ENCODE results near the gene NFYC. TPM values are rescaled to one million over a fixed set of nuclear protein-coding genes. Genes with fewer than 3 reads are reported as not detected.

The NFYC gene
- total RNA-seq, 1 experiment from 2014 or later: 51.0 TPM

DNA sequence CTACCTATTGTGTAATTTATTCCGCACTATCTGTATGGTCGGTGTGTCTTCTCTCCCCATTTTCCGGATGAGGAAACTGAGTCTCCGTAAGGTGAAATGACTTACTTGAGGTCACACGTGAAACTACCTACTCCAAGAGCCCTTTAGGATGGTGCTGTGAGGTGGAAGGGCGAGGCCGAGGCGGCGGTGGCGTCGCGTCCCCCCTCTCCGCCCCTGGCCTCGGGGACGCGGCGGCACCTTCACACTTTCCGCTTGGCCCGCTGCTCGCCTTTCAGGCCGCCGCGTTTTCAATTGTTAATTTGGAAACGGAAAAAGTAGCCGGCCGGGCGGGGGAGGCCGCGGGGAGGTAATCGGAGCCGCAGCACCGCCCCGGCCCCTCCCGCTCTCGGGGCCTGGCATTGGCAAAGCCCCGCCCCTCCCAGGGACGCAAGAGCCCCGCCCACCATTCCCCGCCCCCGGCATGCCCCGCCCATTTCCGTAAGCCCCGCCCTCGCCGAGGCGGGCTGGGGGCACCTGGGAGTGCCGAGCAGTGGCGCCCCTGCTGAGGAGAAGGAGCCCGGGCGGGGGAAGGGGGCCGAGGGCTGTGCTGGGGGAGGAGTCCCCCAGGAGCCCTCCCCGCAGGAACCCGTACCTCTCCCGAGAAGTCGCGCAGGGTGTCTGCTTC, 110.7 kb downstream of the NFYC start:
- peak; percentile 100 for DNase-seq
- H3K4me3 ChIP-seq (ENCODE audit: insufficient read depth, low read depth, low read length): peak overlapping the region; percentile 41
- no peaks in the 10 kb centered on the region for H3K36me3 ChIP-seq (replicated peaks; ENCODE audit: control insufficient read depth, insufficient read depth, low read length)
- H3K27me3 ChIP-seq (ENCODE audit: control insufficient read depth, insufficient read depth, low read length): peaks cover 8% of the 10 kb centered on the region; the same call in 1 of the 2 replicates

GRCh38 chr1:40802742-40803113, 111.2 kb downstream of the NFYC start:
- no peak for DNase-seq
- Histone ChIP-seq H3K27me3 (ENCODE audit: control insufficient read depth, insufficient read depth, low read length) (peaks cover 8% of the 10 kb centered on the region; the same call in 1 of the 2 replicates), H3K4me3 (ENCODE audit: insufficient read depth, low read depth, low read length) (peak overlapping the region; percentile 41), H3K36me3 (replicated peaks; ENCODE audit: control insufficient read depth, insufficient read depth, low read length) (no peaks in the 10 kb centered on the region)

DNA sequence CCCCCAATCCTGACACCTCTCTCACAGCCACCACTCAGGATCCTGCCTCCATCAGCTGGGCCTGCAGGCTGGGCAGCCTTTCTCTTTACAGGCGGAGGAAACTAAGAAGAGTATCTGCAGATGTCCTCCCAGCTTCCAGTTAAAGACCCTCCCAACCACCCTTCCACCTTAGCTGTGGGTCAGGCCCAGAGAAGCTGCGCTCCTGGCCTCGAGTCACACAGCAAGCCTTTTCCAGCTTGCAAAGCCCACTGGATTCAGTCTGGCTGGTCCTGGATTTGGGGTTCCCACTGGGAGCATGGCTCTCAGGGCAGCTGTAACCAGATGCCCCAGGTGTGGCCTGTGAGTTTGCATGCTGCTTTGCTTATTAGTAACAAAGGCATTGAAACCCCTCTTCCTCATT, 111.9 kb downstream of the NFYC start:
- no peak for DNase-seq

GRCh38 chr1:40803902-40804301, 112.4 kb downstream of the NFYC start:
- DNase-seq: no peak
- no peaks in the 10 kb centered on the region for H3K36me3 ChIP-seq (replicated peaks; ENCODE audit: control insufficient read depth, insufficient read depth, low read length)
- no peak overlapping the region for H3K4me3 ChIP-seq (ENCODE audit: insufficient read depth, low read depth, low read length)
- H3K27me3 ChIP-seq (ENCODE audit: control insufficient read depth, insufficient read depth, low read length): peaks cover 8% of the 10 kb centered on the region; the same call in 1 of the 2 replicates

More for the DNA sequence above, 111.9 kb downstream of the NFYC start:
- Histone ChIP-seq H3K27me3 (ENCODE audit: control insufficient read depth, insufficient read depth, low read length) (peaks cover 8% of the 10 kb centered on the region; the same call in 1 of the 2 replicates), H3K36me3 (replicated peaks; ENCODE audit: control insufficient read depth, insufficient read depth, low read length) (no peaks in the 10 kb centered on the region), H3K4me3 (ENCODE audit: insufficient read depth, low read depth, low read length) (no peak overlapping the region)

- DNase-seq: no peak
- Histone ChIP-seq H3K27me3 (ENCODE audit: control insufficient read depth, insufficient read depth, low read length) (peaks cover 5% of the 10 kb centered on the region; the same call in 1 of the 2 replicates), H3K36me3 (replicated peaks; ENCODE audit: control insufficient read depth, insufficient read depth, low read length) (no peaks in the 10 kb centered on the region), H3K4me3 (ENCODE audit: insufficient read depth, low read depth, low read length) (no peak overlapping the region)
Observed at GRCh38 chr1:40806240-40806639, 114.7 kb downstream of the NFYC start.

DNA sequence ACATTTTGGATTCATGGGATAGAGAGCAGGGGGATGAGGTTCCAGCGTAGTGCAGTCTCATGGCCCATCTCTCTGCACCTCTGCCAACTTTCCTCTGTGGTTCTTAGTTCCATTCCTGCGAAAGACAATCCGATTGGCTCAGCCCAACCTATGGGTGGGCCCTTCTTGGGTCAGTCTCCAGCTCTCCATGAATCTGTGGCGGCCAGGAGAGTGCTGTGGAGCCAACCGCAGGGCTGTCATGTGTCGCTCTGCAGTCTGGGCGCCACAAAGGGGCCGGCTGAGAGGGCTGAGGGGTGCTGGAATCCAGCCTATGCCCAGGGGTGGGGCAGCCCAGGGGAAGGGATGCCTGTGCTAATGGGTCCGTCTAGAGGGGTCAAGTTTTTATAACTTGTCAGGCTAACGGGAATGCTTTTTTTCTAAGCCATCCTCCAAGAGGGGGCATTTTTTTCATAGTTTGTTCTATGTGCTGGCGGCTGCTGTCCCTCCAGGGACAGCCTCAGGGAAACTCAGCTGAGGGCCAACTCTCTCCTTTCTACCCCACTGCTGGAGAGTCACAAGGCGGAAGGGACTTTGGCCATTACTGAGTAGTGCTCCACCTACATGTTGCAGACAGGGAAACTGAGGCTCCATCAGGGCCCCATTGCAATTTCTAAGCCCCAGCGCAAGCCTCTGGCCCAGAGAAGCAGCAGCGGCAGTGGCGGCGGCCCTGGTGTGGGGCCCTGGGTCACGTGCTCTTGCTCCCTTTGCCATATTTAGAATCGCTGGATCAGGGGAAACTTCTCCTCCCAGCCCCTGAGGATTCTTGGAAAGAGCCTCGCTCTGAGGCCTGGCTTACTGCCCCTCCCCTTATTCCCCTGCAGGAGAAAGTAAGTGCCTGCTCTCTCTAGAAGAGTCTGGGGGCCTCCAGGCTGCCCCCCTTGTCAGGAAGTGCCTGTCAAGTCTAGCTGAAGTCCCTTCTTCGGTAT, 115.5 kb downstream of the NFYC start:
- DNase-seq: no peak
- H3K36me3 ChIP-seq (replicated peaks; ENCODE audit: control insufficient read depth, insufficient read depth, low read length): no peaks in the 10 kb centered on the region
- H3K4me3 ChIP-seq (ENCODE audit: insufficient read depth, low read depth, low read length): no peak overlapping the region
- H3K27me3 ChIP-seq (ENCODE audit: control insufficient read depth, insufficient read depth, low read length): peaks cover under 1% of the 10 kb centered on the region; the same call in 1 of the 2 replicates

DNA sequence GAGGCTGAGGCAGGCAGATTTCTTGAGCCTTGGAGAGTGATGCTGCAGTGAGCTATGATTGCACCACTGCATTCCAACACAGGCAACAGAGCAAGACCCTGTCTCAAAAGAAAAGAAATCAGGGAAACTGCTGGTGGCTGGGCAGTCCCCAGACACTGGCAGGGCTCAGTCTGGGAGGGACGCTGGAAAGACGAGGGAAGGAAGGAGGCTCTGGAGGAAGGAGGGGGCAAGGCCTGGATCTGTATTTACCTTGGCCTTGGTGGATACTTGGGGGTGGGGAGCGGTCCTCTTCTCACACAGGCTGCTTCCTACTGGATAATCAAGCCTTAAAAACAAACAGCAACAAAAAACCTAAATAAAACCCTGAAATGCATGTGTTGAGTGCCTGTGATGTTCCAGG, 116.5 kb downstream of the NFYC start:
- H3K27me3 ChIP-seq (ENCODE audit: control insufficient read depth, insufficient read depth, low read length): no peaks in the 10 kb centered on the region; the same call in 1 of the 2 replicates
- no peak for DNase-seq
- no peak overlapping the region for H3K4me3 ChIP-seq (ENCODE audit: insufficient read depth, low read depth, low read length)
- H3K36me3 ChIP-seq (replicated peaks; ENCODE audit: control insufficient read depth, insufficient read depth, low read length): no peaks in the 10 kb centered on the region

- no peak for DNase-seq
- no peaks in the 10 kb centered on the region; the same call in 1 of the 2 replicates for H3K27me3 ChIP-seq (ENCODE audit: control insufficient read depth, insufficient read depth, low read length)
- H3K36me3 ChIP-seq (replicated peaks; ENCODE audit: control insufficient read depth, insufficient read depth, low read length): no peaks in the 10 kb centered on the region
- no peak overlapping the region for H3K4me3 ChIP-seq (ENCODE audit: insufficient read depth, low read depth, low read length)
Observed at GRCh38 chr1:40808444-40808843, 116.9 kb downstream of the NFYC start.

DNA sequence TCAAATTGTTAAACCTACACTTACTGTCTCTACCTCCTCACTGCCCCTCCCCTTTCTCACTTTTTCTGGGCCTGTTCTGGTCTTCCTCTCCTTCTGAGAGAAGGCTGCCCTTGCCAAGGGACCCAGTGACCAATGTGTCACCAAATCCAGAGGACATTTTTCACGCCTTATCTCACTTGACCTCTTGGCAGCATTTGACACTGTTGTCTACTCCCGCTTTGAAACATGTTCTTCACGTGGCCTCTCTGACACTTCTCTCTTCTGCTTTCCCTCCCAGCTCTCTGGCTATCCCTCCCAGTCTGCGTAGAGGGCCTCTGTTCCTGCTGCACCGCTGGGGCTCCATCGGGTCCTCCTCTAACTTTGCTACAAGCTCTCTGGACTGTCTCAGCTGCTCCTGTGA, 117.4 kb downstream of the NFYC start:
- DNase-seq: no peak
- no peak overlapping the region for H3K4me3 ChIP-seq (ENCODE audit: insufficient read depth, low read depth, low read length)
- H3K36me3 ChIP-seq (replicated peaks; ENCODE audit: control insufficient read depth, insufficient read depth, low read length): no peaks in the 10 kb centered on the region
- H3K27me3 ChIP-seq (ENCODE audit: control insufficient read depth, insufficient read depth, low read length): no peaks in the 10 kb centered on the region; the same call in 1 of the 2 replicates

GRCh38 chr1:40810927-40811326, 119.4 kb downstream of the NFYC start:
- DNase-seq: no peak
- Histone ChIP-seq H3K36me3 (replicated peaks; ENCODE audit: control insufficient read depth, insufficient read depth, low read length) (no peaks in the 10 kb centered on the region), H3K4me3 (ENCODE audit: insufficient read depth, low read depth, low read length) (no peak overlapping the region), H3K27me3 (ENCODE audit: control insufficient read depth, insufficient read depth, low read length) (peaks cover 3% of the 10 kb centered on the region; the same call in 1 of the 2 replicates)

DNA sequence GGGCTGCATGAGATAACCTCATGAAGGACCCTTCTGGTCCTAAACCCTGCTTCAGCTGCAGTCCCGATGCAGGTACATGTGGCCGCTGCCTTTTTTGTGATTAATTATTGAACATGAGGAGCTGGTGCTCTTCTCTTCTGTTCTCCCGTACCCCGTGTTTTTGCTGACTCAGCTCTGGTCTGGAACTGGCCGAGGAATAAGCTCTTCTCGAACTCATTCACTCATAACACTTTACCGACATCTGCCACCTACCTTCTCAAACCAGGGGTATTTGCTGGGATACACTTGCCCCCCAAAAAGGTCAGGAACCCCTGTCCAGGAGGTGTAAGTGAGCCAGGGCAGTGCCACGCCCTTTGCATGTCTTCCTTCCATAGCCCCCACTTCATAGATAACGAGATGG, 123.9 kb downstream of the NFYC start:
- no peak for DNase-seq
- peaks cover 27% of the 10 kb centered on the region for H3K27me3 ChIP-seq (ENCODE audit: control insufficient read depth, insufficient read depth, low read length)
- H3K36me3 ChIP-seq (replicated peaks; ENCODE audit: control insufficient read depth, insufficient read depth, low read length): no peaks in the 10 kb centered on the region
- no peak overlapping the region for H3K4me3 ChIP-seq (ENCODE audit: insufficient read depth, low read depth, low read length)

DNA sequence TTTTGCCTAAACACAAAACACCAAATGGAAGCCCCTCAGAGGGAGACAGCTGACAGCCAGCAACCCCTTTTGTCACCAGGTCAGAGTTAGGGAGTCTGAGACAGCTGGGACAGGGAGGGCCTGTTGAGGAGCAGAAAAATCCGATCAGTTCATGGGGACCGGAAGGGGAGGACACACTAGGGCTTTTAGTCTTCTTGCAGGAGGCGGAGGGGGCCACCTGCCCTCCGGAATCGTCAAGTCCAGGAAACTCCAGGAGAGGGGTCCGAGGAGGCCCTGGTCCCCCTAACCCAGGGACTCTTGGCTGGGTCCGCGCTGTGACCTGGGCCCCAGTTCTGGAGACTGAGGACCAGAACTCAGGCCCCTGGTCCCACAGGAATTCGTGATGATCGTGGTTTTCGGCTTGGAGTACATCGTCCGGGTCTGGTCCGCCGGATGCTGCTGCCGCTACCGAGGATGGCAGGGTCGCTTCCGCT, 126.3 kb downstream of the NFYC start:
- Histone ChIP-seq H3K27me3 (ENCODE audit: control insufficient read depth, insufficient read depth, low read length) (peaks cover 27% of the 10 kb centered on the region), H3K4me3 (ENCODE audit: insufficient read depth, low read depth, low read length) (peak overlapping the region; percentile 74), H3K36me3 (replicated peaks; ENCODE audit: control insufficient read depth, insufficient read depth, low read length) (no peaks in the 10 kb centered on the region)
- DNase-seq: peak; percentile 78

DNA sequence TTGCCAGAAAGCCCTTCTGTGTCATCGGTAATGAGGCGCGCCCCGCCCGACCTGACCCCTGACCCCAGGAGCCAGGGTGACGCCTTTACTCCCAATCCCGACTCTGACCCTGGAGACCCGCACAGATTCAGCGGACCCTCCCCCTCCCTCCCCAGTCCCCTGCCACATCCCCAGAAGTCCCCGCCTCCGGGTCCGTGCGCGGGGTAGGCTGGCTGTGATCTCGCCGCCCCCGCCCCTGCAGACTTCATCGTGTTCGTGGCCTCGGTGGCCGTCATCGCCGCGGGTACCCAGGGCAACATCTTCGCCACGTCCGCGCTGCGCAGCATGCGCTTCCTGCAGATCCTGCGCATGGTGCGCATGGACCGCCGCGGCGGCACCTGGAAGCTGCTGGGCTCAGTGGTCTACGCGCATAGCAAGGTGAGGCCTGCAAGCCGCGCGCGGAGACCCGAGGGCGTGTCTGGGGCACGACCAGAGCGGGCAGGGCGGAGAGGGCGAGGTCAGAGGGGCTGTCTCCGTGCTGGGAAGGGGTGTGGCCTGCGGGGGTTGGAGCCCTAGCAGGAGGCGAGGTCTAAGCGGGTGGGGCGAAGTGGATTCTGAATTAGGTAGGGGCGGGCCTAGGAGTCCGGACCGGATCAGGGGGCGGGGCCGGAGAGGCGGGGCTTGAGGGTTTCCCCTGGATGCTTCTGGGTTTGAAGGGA, 126.9 kb downstream of the NFYC start:
- Histone ChIP-seq H3K4me3 (ENCODE audit: insufficient read depth, low read depth, low read length) (peak overlapping the region; percentile 74), H3K27me3 (ENCODE audit: control insufficient read depth, insufficient read depth, low read length) (peaks cover 27% of the 10 kb centered on the region), H3K36me3 (replicated peaks; ENCODE audit: control insufficient read depth, insufficient read depth, low read length) (no peaks in the 10 kb centered on the region)
- peak; percentile 99 for DNase-seq

DNA sequence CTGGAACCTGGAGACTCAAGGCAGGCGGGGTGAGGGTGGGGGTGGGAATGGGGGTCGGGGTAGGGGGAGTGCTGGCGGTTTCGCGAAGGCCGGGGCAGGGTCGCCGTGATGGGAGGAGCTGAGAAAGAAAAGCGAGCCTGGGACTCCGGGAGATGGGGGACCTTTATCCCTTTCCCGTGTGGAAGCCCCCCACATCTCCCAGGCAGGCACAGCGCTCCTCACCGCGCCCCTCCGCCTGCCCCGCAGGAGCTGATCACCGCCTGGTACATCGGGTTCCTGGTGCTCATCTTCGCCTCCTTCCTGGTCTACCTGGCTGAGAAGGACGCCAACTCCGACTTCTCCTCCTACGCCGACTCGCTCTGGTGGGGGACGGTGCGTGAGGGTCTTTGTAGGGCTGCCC, 127.6 kb downstream of the NFYC start:
- peaks cover 27% of the 10 kb centered on the region for H3K27me3 ChIP-seq (ENCODE audit: control insufficient read depth, insufficient read depth, low read length)
- peak overlapping the region; percentile 35 for H3K4me3 ChIP-seq (ENCODE audit: insufficient read depth, low read depth, low read length)
- DNase-seq: no peak
- no peaks in the 10 kb centered on the region for H3K36me3 ChIP-seq (replicated peaks; ENCODE audit: control insufficient read depth, insufficient read depth, low read length)
